Measurements from ENCODE around the gene STIMATE.
A peak's percentile ranks its signal among the peaks of the same experiment; 100 is the strongest.

The STIMATE gene

DNA sequence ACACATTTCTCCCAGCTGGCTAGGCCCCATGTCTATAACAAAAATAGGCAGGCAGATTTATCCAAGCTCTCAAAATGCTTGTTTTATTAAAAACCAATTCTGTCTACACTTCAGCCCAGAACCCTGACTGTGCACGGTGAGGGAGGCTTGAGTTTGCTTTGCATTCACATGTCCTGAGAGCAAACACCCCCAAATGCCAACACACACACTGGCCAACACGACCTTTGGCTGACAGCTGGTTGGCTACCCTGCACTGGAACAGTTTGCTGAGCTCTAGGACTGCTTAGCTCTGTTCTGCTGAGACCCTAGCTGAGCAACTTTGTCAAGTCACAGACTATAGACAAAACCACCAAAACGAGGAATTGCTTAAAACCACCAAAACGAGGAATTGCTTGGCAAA lies 3.6 kb downstream of the STIMATE start:
- DNase-seq: peak; percentile 27

DNA sequence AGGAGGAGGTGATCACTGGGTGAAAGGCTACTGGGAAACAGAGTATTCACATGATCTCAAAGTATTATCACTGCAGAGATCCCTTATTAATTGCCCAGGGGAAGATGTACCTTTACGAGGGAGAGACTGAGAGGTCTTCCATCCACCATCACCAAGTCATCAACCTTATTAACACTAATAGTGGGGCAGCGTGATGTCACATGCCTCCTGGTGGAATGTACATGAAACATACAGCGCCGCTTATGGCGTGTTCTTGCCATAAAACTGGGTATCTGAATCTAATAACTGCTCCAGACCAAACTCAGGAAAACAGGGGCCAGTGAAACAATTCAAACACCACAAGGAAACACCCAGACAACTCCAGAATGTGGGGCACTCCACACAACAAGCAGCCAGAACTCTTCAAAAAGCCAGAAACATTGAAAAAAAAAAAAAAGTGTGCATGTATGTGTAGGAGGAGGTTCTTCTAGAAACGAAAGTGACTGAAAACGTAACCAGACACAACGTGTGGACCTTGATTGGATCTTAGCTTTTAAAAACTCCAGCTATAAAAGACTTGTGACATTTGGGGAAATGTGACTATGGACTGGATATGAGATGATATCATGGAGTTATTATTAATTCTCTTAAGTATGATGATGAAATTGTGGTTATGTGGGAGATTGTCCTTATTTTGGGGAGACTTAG lies 4.6 kb downstream of the STIMATE start:
- DNase-seq: peak; percentile 22

DNA sequence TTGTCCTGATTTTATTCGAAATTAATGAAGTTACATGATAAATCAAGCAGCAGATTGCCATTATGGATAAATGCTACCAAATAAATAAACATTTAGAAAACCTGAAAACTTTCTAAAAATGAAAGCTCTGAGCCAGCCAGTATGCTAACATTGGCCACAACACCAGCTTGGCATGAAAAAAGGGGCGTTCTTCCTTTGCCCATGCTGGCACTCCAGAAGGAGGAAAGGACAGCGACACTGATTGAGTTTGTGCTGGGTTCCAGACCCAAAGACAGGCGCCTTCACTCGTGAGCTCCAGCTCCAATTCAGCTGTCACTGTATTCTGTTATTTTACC lies 5.1 kb downstream of the STIMATE start:
- no peak for DNase-seq

DNA sequence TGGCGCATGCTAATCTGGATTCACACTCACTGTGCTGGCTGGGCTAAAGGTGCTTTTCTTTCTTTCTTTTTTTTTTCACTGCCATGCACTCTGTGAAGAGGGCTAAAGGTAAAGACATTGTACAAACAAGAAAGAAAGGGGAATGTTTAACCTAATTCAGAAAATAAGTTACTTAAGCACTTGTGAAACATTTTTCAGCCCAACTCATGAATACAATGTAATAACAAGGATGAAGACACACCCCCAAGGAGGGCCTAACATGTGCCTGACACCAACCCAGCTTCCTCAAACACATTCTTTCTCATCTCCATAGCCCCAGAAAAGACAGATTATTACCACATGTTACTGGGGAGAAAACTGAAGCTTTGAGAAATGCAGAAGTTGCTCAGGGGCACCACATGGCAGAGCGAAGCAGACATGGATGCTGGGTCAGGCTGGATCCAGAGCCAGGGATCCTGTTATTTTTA lies 5.7 kb downstream of the STIMATE start:
- peak; percentile 12 for DNase-seq

DNA sequence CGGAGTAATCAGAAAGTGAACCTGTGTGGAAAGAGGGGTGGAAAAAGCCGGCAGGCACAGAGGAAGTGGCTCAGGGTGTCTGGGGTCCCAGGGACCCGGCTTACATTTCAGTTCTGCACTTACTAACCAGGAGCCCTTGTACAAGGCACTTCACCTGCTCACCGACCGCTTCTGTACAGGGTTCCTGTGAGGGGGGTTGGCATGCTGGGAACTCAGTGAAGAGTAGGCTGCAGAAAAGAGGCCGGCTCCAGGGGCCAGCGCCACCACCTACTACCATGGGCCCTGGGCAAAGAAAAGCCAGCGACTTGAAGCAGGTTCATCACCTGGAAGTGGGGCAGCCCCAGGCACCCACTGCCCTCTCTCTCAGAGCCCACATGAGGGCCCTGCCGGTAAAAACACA lies 6.2 kb downstream of the STIMATE start:
- peak; percentile 46 for DNase-seq

DNA sequence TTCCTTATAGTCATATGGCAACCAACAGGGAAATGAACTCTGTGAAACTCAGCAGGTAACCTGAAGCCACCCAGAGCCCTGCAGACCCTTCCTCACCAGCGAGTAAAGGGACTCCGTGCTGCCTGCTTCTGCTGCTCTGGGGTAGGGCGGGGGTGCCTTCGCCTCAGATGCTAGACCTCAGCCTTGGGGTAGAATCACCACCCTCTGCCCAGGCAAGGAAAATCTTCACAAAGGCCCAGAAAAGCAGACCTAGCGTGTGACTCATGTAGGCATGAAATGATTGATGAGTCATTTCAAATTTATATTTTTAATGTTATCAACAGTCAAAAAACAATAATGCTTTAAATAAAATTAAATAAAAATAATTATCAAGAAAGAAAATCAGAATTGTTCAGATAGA lies 6.6 kb downstream of the STIMATE start:
- DNase-seq: peak; percentile 29

DNA sequence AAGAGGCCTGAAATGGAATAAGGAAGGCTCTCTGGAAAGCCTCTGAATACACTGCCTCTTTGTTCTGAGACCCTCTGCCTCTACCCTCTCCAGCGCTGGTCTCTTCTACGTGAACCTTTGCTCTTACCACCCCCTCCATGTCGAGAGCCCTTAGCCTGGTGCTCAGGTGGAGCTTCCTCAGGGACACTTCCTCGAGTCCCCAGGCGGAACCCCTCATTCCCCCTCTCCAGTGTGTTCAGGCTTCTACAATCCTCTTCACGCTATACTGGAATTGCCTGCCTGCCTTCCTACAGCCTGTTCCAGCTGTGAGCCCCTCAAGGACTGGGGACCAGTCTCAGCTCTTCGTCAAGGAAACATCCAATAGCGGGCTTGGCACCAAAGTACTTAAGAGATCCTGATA lies 7.4 kb downstream of the STIMATE start:
- peak; percentile 40 for DNase-seq

DNA sequence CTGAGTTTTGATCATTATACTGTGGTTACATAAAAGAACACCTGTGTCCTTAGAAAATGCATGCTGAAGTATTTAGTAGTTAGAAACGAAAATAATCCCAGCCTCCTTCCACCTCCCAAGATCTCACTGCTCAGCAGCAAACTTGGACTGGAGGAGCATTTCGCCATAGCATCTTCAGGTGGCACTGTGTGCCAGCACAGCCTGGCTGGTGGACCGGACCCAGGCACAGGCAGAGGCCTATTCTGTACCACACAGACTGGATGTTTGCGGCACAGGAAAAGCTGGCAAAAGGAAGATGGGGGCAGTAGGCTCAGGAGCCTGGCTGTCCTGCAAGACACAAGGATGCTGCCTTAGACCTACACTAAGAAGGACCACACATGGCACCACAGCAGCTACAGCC lies 10.2 kb downstream of the STIMATE start:
- peak; percentile 31 for DNase-seq

DNA sequence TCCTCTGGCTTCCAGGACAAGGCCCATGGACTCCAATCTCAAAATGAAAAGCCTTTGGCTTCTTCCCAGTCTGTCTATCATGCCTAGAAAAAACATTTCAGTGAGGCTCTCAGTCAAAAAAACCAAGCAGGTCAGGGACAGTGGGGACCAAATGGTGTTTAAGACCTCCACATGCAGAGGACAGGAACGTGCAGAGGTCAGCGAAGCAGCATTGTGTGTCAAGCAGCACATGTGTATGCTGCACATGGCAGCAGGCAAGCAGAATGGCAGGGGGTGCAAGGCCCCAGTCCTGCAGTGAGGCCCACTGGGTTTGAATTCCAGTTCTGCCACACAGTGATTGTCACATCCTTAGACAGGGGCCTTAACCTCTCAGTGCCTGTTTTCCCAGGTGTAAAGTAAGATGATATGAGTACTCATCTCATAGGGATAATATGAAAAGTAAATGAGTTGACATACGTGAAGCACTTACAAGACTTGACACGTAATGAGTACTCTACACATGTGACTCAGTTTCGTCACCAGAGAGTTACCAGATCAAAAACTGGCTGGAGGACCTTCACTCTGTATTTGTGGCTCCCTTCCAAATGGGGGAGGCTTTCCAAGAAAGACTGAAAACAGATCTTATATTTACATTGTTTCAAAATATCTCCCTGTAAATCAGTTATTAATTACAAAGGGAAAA lies 11.2 kb downstream of the STIMATE start:
- DNase-seq: peak; percentile 18

DNA sequence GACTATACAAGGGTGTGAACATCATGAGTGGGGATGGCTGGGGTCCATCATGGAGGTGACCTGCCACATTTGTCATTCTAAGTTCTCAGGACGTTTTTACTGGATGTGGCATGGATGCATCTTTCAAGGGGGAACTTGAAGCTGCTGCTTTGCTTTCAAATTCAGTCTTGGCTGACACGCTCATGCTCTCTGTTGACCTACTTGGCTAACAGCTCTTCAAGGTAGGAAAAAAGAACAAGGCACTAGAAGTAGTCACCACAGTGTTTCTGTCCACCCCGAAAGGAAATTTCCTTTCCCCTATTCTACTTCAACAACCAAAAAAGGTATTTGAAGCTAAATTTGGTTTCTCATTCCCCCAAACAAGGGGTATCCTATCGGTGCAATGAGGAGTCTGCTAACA lies 15.0 kb downstream of the STIMATE start:
- DNase-seq: no peak

DNA sequence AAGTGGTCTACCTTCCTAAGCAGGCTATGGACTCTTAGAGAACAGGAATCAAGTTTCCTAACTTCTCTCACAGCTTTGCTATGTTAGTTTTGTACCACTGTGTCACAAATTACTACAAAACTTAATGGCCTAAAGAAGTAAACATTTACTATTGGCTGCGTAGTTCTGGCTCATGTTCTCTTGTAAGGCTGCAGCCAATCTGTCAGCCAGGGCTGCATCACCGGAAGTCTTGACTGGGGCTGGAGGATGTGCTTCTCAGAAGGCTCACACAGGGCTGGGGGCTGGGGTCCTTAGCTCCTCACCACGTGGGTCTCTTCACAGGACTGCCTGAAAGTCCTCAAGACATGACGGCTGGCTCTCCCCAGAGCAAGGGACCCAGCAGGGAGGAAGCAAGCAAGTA lies 15.5 kb downstream of the STIMATE start:
- peak; percentile 48 for DNase-seq

DNA sequence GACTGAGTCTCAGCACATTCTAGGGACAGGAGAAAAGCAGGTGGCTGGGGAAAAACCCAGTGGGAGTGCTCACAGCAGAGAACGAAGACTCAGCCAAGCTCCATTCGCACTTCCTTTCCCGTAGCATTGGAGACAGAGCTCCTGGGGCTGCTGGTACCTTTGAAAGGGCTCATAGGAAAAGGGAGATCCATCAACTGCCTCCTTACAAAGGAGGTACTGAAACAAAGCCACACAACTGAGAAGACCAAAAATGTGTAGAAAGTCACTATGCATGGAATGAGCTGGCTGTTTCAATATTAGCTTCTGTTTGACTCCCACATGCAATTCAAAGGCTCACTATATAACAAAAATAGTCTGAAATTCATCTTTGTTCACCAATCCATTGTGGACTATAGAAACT lies 16.9 kb downstream of the STIMATE start:
- DNase-seq: no peak

DNA sequence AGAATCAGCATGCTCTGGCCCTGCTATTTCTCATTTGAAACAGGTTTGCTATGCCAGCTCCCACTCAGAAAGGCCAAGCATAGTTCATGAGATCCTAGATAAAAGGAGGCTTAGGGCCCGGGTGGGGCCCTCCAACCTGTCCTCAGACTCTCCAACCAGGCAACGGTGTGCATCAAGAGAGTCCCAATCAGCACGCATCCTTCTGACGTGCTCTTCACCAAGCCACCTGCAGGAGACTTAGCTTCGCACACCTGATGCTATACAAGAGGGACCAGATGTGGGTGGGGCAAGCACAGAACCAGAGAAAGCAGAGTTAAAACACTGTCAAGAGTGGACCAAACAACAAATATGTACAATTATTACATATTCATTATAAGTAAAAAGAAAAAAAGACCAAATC lies 17.3 kb downstream of the STIMATE start:
- no peak for DNase-seq

DNA sequence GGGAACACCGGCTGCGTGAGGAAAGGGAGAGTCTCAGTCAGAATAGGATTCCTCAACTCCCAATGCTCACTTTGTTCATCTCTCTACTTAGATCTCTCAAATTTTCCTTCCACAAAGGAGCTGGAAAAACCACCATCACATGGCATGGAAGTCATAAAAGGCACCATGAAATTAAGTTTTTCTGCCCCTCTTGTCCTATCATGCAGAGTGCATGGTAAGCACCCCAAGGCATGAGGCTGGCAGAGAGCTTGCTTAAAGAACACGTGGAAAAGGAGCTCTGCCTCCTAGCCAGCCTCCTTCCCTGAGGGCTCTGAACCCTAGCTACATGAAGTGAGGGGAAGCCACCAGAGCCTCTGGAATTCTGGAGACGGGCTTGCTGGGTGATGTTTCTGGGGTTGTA lies 17.8 kb downstream of the STIMATE start:
- no peak for DNase-seq

DNA sequence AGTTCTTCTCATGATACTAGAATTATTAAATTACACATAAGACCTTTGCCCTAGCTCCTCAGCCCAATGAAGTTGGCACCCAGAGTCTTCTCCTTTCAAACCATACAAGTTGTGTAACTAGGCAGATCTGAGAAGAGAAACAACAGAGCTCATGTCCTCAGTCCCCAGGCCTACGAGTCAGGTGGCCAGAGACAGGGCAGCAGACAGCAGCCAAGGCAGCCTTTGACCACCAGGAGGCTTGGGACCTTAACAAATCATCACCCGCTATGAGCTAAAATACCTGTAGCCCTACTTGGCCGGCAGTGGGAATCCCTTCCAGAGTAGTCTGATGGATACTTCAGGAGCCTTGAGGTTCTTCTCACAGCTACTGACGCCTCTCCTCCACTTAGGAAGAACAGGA lies 18.3 kb downstream of the STIMATE start:
- DNase-seq: no peak

DNA sequence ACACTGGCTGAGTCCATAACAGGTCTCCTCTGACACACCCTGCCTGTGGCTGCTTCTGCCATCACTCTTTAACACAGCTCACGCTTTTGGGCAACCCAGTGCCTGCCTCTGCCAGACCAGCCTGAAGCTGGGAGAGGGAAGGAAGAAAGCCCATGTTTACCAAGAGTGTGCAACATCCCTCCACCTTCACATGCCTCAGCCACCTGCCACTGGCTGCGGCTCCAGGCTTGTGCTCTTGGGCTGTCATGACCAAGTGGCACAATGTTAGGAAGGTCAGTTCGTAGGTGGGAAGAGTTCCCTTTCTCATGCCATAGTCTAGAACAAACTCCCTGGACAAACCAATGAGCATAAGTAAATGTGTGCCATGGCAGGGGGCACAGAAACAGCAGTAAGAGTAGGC lies 20.3 kb downstream of the STIMATE start:
- DNase-seq: no peak

DNA sequence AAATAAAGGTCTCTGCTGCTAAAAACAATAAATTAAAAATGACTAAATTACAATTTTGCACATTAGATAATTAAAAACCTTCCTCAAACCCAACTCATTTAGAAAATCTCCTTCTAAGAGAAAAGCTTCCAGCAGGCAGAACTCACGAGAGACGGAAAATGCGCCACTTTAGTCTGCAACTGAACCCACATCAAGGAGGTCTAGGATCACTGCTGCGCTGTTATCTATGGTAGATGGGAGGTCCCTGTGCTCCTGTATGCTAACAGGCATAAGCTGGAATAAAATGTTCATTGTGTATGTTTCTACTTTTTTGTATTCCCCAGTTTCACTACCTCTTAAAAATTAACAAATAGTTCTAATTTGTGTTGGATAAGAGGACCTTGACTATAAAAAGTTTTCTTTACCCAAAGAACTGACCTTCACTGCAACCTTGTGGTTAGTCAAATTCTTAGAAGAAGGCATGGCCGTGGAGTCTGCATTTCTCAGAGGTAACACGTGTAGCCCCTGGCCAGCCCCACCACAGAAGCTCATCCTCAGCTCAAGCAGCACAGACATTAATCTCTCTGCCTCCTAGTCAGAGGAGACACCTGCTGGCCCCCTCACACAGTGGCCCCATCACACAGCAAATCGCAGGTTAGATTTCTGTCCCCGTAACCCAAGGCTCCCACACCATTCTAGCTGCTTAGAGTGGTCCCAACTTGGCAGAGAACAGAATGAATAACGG lies 22.3 kb downstream of the STIMATE start:
- DNase-seq: no peak

DNA sequence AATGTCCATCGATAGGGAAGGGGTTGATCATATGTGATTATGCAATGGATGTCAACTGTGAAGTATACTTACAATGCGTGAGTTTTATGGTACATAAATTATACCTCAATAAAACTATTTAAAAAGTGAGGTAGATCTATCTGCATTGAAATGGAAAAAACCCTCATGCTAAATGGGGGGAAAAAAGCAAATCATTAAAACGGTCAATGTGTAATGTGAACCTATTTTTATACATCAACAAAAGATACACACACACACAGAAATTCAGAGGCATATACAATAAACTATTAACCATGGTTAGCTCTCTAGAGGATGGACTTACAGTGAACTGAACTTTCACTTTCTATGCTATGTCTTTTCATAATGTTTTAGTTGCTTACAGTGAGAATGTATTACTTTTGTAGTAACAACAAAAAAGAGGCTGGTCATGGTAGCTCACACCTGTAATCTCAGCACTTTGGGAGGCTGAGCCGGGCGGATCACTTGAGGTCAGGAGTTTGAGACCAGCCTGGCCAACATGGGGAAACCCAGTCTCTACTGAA lies 23.1 kb downstream of the STIMATE start:
- no peak for DNase-seq

DNA sequence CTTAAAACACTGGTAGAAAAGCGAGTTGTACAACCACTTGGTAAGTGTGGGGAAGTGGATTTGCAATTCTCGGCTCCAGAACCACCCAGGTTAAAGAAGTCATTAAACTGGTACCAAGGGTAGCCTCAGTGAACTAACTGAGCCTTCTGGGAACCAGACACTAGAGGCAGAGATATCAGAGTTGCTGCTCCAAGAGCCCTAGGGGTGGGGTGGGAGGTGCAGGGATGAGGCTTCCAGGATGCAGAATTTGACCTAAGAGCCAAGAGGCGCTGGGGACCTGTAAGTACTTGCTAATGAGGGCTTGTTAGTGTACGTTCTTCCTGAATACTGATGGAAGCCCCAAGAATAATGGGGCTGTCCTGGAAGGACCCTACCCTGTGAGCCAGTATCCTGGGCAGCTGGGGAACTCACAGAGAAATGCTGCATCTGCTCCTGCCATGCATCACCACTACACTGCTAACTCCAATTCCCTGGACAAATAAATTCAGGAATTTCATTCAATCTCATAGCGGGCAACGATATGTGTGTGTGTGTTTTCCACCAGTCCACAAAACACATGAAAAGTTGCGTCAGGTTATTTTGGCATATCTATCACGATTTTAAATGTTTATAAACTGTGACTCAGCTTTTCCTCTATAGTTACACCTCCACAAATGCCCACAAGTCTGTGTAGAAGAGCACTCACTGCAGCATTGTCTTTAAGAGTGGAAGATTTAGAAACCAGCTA lies 23.8 kb downstream of the STIMATE start:
- no peak for DNase-seq

DNA sequence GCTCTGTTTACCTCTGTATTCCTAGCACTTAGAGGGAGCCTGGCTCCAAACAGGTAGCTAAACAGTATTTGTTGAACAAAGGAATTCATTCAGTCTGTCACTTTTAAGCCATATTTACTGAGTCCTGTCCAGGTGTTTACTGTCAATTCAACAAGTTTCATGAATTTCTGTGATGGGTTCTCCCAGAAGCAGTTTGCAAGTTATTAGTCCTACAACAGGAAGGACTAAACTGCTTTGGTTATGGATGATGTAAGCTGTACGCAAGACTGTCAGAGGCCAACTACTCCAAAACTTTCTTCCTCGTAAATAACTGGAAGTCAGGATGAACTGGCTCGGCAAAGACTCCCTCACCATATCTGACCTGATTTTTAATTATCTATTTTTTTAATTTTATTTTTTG lies 25.1 kb downstream of the STIMATE start:
- no peak for DNase-seq

DNA sequence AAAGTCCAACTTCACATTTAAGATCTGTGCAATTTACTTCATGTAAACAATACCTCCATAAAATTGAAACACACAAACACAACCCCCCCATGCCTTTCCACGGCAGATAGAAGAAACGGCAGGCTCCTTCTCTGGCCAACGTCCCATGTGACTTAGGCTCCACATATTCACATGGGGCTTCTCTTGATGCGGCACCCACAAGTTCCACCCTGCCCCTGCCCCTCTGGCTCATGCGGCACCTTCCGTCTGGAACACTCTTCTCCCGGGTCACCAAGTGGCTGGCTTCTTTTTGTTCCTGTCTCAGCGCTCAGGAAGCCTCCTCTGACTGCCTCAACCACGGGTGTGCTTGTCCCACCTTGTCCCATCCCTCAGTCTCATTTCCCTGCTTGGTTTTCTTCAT lies 25.6 kb downstream of the STIMATE start:
- no peak for DNase-seq

DNA sequence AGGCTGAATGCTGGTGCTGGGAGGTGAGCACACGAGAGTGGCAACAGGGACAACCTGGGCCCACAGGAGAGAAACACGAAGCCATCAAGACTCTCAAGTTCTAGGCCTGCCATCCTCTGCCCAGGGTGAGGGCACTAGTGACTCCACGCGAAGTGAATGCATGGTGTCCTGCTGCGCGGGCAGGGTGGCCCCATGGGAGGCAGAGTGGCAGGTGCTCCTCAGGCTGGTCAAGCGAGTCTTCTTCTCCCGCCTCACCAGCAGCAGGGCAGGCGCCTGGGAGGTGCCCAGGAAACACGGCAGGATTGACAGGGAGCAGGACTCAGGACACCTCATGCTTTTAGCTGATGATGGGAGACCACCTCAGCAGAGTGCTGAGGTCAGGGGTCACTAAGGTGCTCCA lies 26.9 kb downstream of the STIMATE start:
- no peak for DNase-seq

DNA sequence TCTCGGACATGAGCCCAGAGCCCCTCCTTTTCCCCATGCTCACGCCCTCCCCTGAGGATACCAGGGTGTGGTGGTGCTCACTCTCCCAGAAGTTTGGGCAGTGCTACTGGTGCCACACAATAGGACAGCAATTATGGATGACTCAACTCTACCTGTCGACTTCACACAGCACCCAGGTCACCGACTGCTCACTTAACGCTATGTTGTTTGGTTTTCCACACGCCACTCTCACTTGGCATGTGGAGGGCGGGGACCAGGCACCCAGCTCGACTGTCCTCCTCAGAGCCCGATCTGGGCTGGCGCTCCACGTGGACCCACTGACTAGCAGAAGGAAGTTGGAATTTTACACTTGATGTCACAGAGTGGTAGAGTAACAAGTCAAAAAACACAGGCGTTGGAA lies 30.9 kb downstream of the STIMATE start:
- DNase-seq: no peak
